Measurements from ENCODE around the gene ATMIN.

Gene ATMIN

DNA sequence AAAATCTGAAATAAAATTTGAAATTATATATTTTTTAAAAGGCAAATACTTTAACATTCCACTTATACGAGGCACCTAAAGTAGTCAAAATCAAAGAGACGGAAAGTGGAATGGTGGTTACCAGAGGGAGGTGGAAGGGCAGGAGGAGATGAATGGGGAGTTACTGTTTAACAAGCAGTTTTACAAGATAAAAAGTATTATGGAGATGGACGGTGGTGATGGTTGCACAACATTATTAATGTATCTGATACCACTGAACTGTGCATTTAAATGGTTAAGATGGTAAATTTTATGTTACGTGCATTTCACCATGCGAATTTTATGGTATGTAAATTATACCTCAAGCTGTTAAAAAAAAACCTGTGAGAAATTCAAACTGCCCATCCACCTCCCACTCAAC lies 34.3 kb upstream of the ATMIN start:
- no peak for DNase-seq (ENCODE audit: low spot score)
- WGBS, 2 donors (ENCODE audit: extremely low coverage in 2 of 2, insufficient read length in 2 of 2, insufficient replicate concordance in 1 of 2) = no CpG with 5 or more reads among the region's 5 CpGs
- Histone ChIP-seq H2BK15ac (ENCODE audit: low read length) (no peak overlapping the region), H3K18ac (ENCODE audit: low read length) (no peak overlapping the region), H3K4me1 (ENCODE audit: control insufficient read depth in 2 of 2, insufficient read depth in 1 of 2, low read depth in 1 of 2, low read length in 2 of 2) (peaks cover 3 to 7% of the 10 kb centered on the region in 2 donors), H2BK12ac (ENCODE audit: low read length) (no peak overlapping the region), H3K27ac (replicated peaks; ENCODE audit: low read length) (no peak overlapping the region), H3K9ac (ENCODE audit: low read depth, low read length, poor library complexity) (no peak overlapping the region), H3K9me3 (replicated peaks in 1 of 2; ENCODE audit: control insufficient read depth in 2 of 2, insufficient read depth in 1 of 2, low read depth in 1 of 2, low read length in 2 of 2) (no peaks in the 10 kb centered on the region), H3K23ac (ENCODE audit: low read depth, low read length, poor library complexity) (no peak overlapping the region), H3K4me2 (ENCODE audit: insufficient read depth, low read length, poor library complexity, severe bottlenecking) (no peak overlapping the region), H2BK5ac (ENCODE audit: low read length) (no peak overlapping the region), H3K36me3 (replicated peaks in 1 of 2; ENCODE audit: control insufficient read depth in 2 of 2, insufficient read depth in 2 of 2, low read length in 2 of 2) (peaks cover 0 to 13% of the 10 kb centered on the region in 2 donors), H4K8ac (ENCODE audit: low read depth, low read length) (no peak overlapping the region), H3K4ac (ENCODE audit: low read length) (no peak overlapping the region), H3K14ac (ENCODE audit: low read length) (no peak overlapping the region), H2AK5ac (ENCODE audit: low read depth, low read length) (no peak overlapping the region), H2AFZ (ENCODE audit: low read length) (no peak overlapping the region), H4K91ac (ENCODE audit: low read depth, low read length, poor library complexity) (no peak overlapping the region), H2BK120ac (ENCODE audit: low read depth, low read length) (no peak overlapping the region), H3K4me3 (ENCODE audit: low read length in 2 of 2) (no peak overlapping the region), H3K79me1 (ENCODE audit: low read depth, low read length) (peaks cover 4% of the 10 kb centered on the region), H3K27me3 (ENCODE audit: control insufficient read depth in 3 of 3, insufficient read depth in 3 of 3, low read depth in 1 of 3, low read length in 3 of 3) (no peaks in the 10 kb centered on the region)

DNA sequence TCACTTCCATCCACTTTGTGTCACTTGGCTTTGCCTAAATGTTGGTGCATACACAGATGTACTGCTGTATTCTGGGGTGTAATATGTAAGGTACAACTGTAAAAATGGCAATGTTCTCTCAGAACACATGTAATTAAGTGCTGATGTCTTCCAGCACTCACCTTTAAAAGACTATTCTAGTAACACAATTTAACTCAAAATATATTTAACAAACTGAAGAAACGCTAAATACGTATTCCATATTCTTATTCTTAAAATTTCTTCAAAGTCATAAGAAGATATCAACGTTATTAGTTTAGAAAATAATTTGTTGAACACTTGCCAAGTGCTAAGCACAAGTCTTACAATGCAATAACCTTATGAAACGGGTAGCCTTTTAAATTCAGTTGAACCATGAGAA lies 32.6 kb upstream of the ATMIN start:
- Histone ChIP-seq H3K4me2 (ENCODE audit: insufficient read depth, low read length, poor library complexity, severe bottlenecking) (no peak overlapping the region), H4K8ac (ENCODE audit: low read depth, low read length) (no peak overlapping the region), H3K79me1 (ENCODE audit: low read depth, low read length) (peaks cover 4% of the 10 kb centered on the region), H3K4me1 (ENCODE audit: control insufficient read depth in 2 of 2, insufficient read depth in 1 of 2, low read depth in 1 of 2, low read length in 2 of 2) (peaks cover 3 to 7% of the 10 kb centered on the region in 2 donors), H3K9me3 (replicated peaks in 1 of 2; ENCODE audit: control insufficient read depth in 2 of 2, insufficient read depth in 1 of 2, low read depth in 1 of 2, low read length in 2 of 2) (no peaks in the 10 kb centered on the region), H3K18ac (ENCODE audit: low read length) (no peak overlapping the region), H2BK12ac (ENCODE audit: low read length) (no peak overlapping the region), H2AFZ (ENCODE audit: low read length) (no peak overlapping the region), H2AK5ac (ENCODE audit: low read depth, low read length) (no peak overlapping the region), H3K14ac (ENCODE audit: low read length) (no peak overlapping the region), H3K23ac (ENCODE audit: low read depth, low read length, poor library complexity) (no peak overlapping the region), H3K27me3 (ENCODE audit: control insufficient read depth in 3 of 3, insufficient read depth in 3 of 3, low read depth in 1 of 3, low read length in 3 of 3) (no peaks in the 10 kb centered on the region), H4K91ac (ENCODE audit: low read depth, low read length, poor library complexity) (no peak overlapping the region), H2BK5ac (ENCODE audit: low read length) (no peak overlapping the region), H3K36me3 (replicated peaks in 1 of 2; ENCODE audit: control insufficient read depth in 2 of 2, insufficient read depth in 2 of 2, low read length in 2 of 2) (peaks cover 0 to 5% of the 10 kb centered on the region in 2 donors), H2BK15ac (ENCODE audit: low read length) (no peak overlapping the region), H3K4ac (ENCODE audit: low read length) (no peak overlapping the region), H2BK120ac (ENCODE audit: low read depth, low read length) (no peak overlapping the region), H3K4me3 (ENCODE audit: low read length in 2 of 2) (no peak overlapping the region), H3K27ac (replicated peaks; ENCODE audit: low read length) (no peak overlapping the region), H3K9ac (ENCODE audit: low read depth, low read length, poor library complexity) (no peak overlapping the region)
- WGBS, 2 donors (ENCODE audit: extremely low coverage in 2 of 2, insufficient read length in 2 of 2, insufficient replicate concordance in 1 of 2) = 100% methylated on average over 1 to 3 of the region's 4 CpGs
- no peak for DNase-seq (ENCODE audit: low spot score)

DNA sequence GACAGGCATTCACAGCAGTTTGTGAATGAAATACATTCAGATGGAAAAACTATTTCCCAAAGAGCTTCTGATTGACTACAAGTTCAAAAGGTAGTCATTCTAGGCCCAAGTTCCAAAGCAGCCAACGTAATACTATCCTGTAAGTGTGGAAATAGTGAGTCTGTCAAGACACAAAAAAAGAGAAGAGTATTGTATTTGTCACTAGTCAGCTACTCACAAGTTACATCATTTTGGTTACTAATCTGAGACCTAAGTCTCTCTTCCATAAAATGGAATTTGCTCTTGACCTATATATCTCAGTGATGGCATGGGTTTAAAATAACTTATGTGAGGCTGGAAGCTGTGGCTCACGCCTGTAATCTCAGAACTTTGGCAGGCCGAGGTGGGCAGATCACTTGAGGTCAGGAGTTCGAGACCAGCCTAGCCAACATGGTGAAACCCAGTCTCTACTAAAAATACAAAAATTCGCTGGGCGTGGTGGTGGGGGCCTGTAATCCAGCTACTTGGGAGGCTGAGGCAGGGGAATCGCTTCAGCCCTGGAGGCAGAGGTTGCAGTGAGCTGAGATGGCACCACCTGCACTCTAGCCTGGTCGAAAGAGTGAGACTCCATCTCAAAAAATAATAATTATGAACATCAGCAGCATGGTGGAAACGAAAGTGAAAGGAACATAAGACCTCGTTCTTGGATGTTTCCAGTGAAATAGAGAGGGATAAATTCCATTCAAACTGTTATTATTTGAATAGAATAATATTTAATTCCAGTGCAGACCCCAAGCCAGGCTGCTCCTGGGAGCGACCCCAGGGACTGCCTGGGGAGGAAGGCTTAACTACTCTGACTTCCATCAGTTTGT lies 31.8 kb upstream of the ATMIN start:
- Histone ChIP-seq H3K4me3 (ENCODE audit: low read length in 2 of 2) (no peak overlapping the region), H2AK5ac (ENCODE audit: low read depth, low read length) (no peak overlapping the region), H3K23ac (ENCODE audit: low read depth, low read length, poor library complexity) (no peak overlapping the region), H3K9me3 (replicated peaks in 1 of 2; ENCODE audit: control insufficient read depth in 2 of 2, insufficient read depth in 1 of 2, low read depth in 1 of 2, low read length in 2 of 2) (no peaks in the 10 kb centered on the region), H3K36me3 (replicated peaks in 1 of 2; ENCODE audit: control insufficient read depth in 2 of 2, insufficient read depth in 2 of 2, low read length in 2 of 2) (peaks cover 0 to 11% of the 10 kb centered on the region in 2 donors), H4K91ac (ENCODE audit: low read depth, low read length, poor library complexity) (no peak overlapping the region), H2BK5ac (ENCODE audit: low read length) (no peak overlapping the region), H3K14ac (ENCODE audit: low read length) (no peak overlapping the region), H3K4me1 (ENCODE audit: control insufficient read depth in 2 of 2, insufficient read depth in 1 of 2, low read depth in 1 of 2, low read length in 2 of 2) (peaks cover 4 to 7% of the 10 kb centered on the region in 2 donors), H3K4me2 (ENCODE audit: insufficient read depth, low read length, poor library complexity, severe bottlenecking) (no peak overlapping the region), H3K9ac (ENCODE audit: low read depth, low read length, poor library complexity) (no peak overlapping the region), H2BK12ac (ENCODE audit: low read length) (no peak overlapping the region), H2BK15ac (ENCODE audit: low read length) (no peak overlapping the region), H3K79me1 (ENCODE audit: low read depth, low read length) (peaks cover 4% of the 10 kb centered on the region), H3K18ac (ENCODE audit: low read length) (no peak overlapping the region), H3K27me3 (ENCODE audit: control insufficient read depth in 3 of 3, insufficient read depth in 3 of 3, low read depth in 1 of 3, low read length in 3 of 3) (no peaks in the 10 kb centered on the region), H2BK120ac (ENCODE audit: low read depth, low read length) (no peak overlapping the region), H2AFZ (ENCODE audit: low read length) (no peak overlapping the region), H3K4ac (ENCODE audit: low read length) (no peak overlapping the region), H4K8ac (ENCODE audit: low read depth, low read length) (no peak overlapping the region), H3K27ac (replicated peaks; ENCODE audit: low read length) (no peak overlapping the region)
- DNase-seq (ENCODE audit: low spot score) = no peak
- whole genome bisulfite sequencing, 2 donors (ENCODE audit: extremely low coverage in 2 of 2, insufficient read length in 2 of 2, insufficient replicate concordance in 1 of 2) = no CpG with 5 or more reads among the region's 11 CpGs

DNA sequence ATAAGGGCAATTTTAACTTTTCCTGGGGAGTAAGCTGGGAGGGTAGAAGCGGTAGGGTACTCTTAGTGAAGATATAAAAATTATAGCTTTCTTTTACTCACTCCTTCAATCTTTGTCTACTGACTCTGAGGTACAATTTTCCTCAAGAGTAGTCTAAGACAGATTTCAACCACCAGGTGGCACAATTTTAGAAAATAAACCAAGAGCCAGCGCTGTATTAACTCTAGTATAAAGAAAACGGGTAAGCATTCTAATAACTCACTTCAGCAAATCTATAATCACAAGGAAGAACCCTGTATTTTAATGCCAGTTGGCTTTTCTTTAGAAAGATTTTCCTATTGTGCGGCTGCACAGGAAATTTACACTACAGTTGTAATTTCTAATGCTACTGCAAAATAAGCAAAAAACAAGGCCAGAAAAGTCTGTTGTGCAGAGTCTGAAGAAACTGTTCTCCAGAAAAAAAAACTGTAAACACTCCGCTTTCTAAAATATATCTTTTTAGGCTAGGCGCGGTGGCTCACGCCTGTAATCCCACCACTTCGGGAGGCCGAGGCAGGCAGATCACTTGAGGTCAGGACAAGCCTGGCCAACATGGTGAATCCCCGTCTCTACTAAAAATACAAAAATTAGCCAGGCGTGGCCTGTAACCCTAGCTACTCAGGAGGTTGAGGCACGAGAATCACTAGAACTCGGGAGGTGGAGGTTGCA lies 30.8 kb upstream of the ATMIN start:
- Histone ChIP-seq H3K23ac (ENCODE audit: low read depth, low read length, poor library complexity) (no peak overlapping the region), H4K8ac (ENCODE audit: low read depth, low read length) (no peak overlapping the region), H3K4me2 (ENCODE audit: insufficient read depth, low read length, poor library complexity, severe bottlenecking) (peak overlapping the region; percentile 26), H2BK15ac (ENCODE audit: low read length) (no peak overlapping the region), H3K27ac (replicated peaks; ENCODE audit: low read length) (no peak overlapping the region), H3K18ac (ENCODE audit: low read length) (no peak overlapping the region), H2BK5ac (ENCODE audit: low read length) (no peak overlapping the region), H3K14ac (ENCODE audit: low read length) (no peak overlapping the region), H2BK120ac (ENCODE audit: low read depth, low read length) (no peak overlapping the region), H2AK5ac (ENCODE audit: low read depth, low read length) (no peak overlapping the region), H3K9me3 (replicated peaks in 1 of 2; ENCODE audit: control insufficient read depth in 2 of 2, insufficient read depth in 1 of 2, low read depth in 1 of 2, low read length in 2 of 2) (no peaks in the 10 kb centered on the region), H3K36me3 (replicated peaks in 1 of 2; ENCODE audit: control insufficient read depth in 2 of 2, insufficient read depth in 2 of 2, low read length in 2 of 2) (peaks cover 0 to 20% of the 10 kb centered on the region in 2 donors), H2AFZ (ENCODE audit: low read length) (no peak overlapping the region), H4K91ac (ENCODE audit: low read depth, low read length, poor library complexity) (no peak overlapping the region), H2BK12ac (ENCODE audit: low read length) (no peak overlapping the region), H3K9ac (ENCODE audit: low read depth, low read length, poor library complexity) (no peak overlapping the region), H3K4ac (ENCODE audit: low read length) (no peak overlapping the region), H3K4me3 (ENCODE audit: low read length in 2 of 2) (peak overlapping the region in 1 of 2 donors; percentile 13), H3K4me1 (ENCODE audit: control insufficient read depth in 2 of 2, insufficient read depth in 1 of 2, low read depth in 1 of 2, low read length in 2 of 2) (peaks cover 4 to 7% of the 10 kb centered on the region in 2 donors), H3K27me3 (ENCODE audit: control insufficient read depth in 3 of 3, insufficient read depth in 3 of 3, low read depth in 1 of 3, low read length in 3 of 3) (no peaks in the 10 kb centered on the region), H3K79me1 (ENCODE audit: low read depth, low read length) (peaks cover 4% of the 10 kb centered on the region)
- no CpG with 5 or more reads among the region's 14 CpGs for WGBS, 2 donors (ENCODE audit: extremely low coverage in 2 of 2, insufficient read length in 2 of 2, insufficient replicate concordance in 1 of 2)
- peak; percentile 29 for DNase-seq (ENCODE audit: low spot score)

Data from neuronal stem cell (in vitro differentiated cells).